Esophagus muscularis mucosa (tissue), 4 donors: Measurements from ENCODE around the gene MTMR11. TPM values are rescaled to one million over a fixed set of nuclear protein-coding genes. Genes with fewer than 3 reads are reported as not detected.
A peak's percentile ranks its signal among the peaks of the same experiment; 100 is the strongest.
"Not testable (repeated sequence)": the region's sequence is repeated elsewhere in the genome, so short reads cannot be mapped to it uniquely, and the experiment has no call there.

Experiments used
- DNase-seq: peaks from one replicate; pipeline ENCODE4 v3.0.0-alpha.2; 2017; ENCODE audit errors: extremely low spot score
- H3K27ac ChIP-seq, 4 donors: fragments of 200-600 bp; sonication (generic); replicated peaks in 1 of 4; 1 replicate in 3 of 4; 2 replicates in 1 of 4; pipeline ENCODE4 v1.5.1; 2016 to 2019; ENCODE audit warnings: mild to moderate bottlenecking in 1 of 4
- H3K27me3 ChIP-seq, 4 donors: fragments of 200-600 bp; sonication (generic); one replicate each; pipeline versions ENCODE4 v1.5.1 to v1.6.0; 2016 to 2019
- H3K36me3 ChIP-seq, 4 donors: fragments of 200-600 bp; sonication (generic); one replicate each; pipeline ENCODE4 v1.5.1; 2016 to 2019
- H3K4me1 ChIP-seq, 4 donors: fragments of 200-600 bp; sonication (generic); one replicate each; pipeline ENCODE4 v1.5.1; 2016 to 2019
- H3K4me3 ChIP-seq, 4 donors: fragments of 200-600 bp; sonication (generic); 1 replicate in 2 of 4; 2 replicates in 2 of 4; pipeline ENCODE4 v1.5.1; 2016 to 2019; ENCODE audit warnings: mild to moderate bottlenecking in 4 of 4, moderate library complexity in 1 of 4
- H3K9me3 ChIP-seq, 4 donors: fragments of 200-600 bp; sonication (generic); 1 replicate in 3 of 4; 2 replicates in 1 of 4; pipeline ENCODE4 v1.5.1; 2016 to 2019
- EP300 ChIP-seq: sonication (generic); formaldehyde crosslinking; IDR thresholded peaks from one replicate; pipeline ENCODE4 v1.6.1; 2017; ENCODE audit warnings: antibody characterized with exemption
- POLR2A ChIP-seq: fragments of 450-650 bp; IDR thresholded peaks from one replicate; pipeline ENCODE4 v1.6.1; 2017; ENCODE audit warnings: antibody characterized with exemption, moderate library complexity, mild to moderate bottlenecking, low read depth
- POLR2AphosphoS5 ChIP-seq, 2 donors: sonication (generic); formaldehyde crosslinking; IDR thresholded peaks; one replicate each; pipeline ENCODE4 v1.6.1; 2017; ENCODE audit warnings: antibody characterized with exemption in 2 of 2
- WGBS: methylation state at CpG from one replicate; pipeline ENCODE4 v1.1.5; 2018; 5-methylcytosine and 5-hydroxymethylcytosine counted together
- intact Hi-C: fragments of 100-400 bp; cut with DNase I; formaldehyde crosslinking; loops from one replicate; pipeline ENCODE4 v1.15.1; 2023
- total RNA-seq, 4 donors: library from RNA; depleted of rRNA; stranded (reverse); fragments of >200 nt; gene quantifications; one replicate each; pipeline versions ENCODE4 v1.1.0 to v1.2.1, GENCODE V29; 2016
- TF ChIP-seq, protein P1 (sequence below), 3 experiments: fragments of 200-600 bp in 2 of 3; fragments of 450-650 bp in 1 of 3; sonication (generic) in 2 of 3; IDR thresholded peaks; one replicate each; pipeline ENCODE4 v1.5.1; 2017 to 2019; ENCODE audit warnings: antibody characterized with exemption in 3 of 3, mild to moderate bottlenecking in 2 of 3, moderate library complexity in 1 of 3

The MTMR11 gene
- total RNA-seq, 4 donors from 2014 or later, result 7.3 to 15.0 (median 10.5) TPM

GRCh38 chr1:149888999-149889289 lies 47.7 kb downstream of the MTMR11 start:
- H3K36me3 ChIP-seq, result no peaks in the 10 kb centered on the region
- H3K27ac ChIP-seq, result peak overlapping the region; percentile 99 to 100 (median 99)
- 18% methylated on average over 6 of the region's 6 CpGs for WGBS
- H3K4me3 ChIP-seq, result peak overlapping the region; percentile 66 to 92 (median 80)
- DNase-seq, result no peak
- H3K4me1 ChIP-seq, result peaks cover 12 to 30% (median 20%) of the 10 kb centered on the region in 4 donors
- intact Hi-C loops, result no loop called here
- H3K9me3 ChIP-seq, result no peaks in the 10 kb centered on the region
- H3K27me3 ChIP-seq, result peaks cover 0 to 3% (median 0%) of the 10 kb centered on the region in 4 donors
- no peak for TF ChIP-seq POLR2A
- no peak for TF ChIP-seq EP300
- TF ChIP-seq, protein P1, sequence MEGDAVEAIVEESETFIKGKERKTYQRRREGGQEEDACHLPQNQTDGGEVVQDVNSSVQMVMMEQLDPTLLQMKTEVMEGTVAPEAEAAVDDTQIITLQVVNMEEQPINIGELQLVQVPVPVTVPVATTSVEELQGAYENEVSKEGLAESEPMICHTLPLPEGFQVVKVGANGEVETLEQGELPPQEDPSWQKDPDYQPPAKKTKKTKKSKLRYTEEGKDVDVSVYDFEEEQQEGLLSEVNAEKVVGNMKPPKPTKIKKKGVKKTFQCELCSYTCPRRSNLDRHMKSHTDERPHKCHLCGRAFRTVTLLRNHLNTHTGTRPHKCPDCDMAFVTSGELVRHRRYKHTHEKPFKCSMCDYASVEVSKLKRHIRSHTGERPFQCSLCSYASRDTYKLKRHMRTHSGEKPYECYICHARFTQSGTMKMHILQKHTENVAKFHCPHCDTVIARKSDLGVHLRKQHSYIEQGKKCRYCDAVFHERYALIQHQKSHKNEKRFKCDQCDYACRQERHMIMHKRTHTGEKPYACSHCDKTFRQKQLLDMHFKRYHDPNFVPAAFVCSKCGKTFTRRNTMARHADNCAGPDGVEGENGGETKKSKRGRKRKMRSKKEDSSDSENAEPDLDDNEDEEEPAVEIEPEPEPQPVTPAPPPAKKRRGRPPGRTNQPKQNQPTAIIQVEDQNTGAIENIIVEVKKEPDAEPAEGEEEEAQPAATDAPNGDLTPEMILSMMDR (IDR thresholded peaks at IDR 0.05), result no peak
- no peak for TF ChIP-seq POLR2AphosphoS5 (IDR thresholded peaks at IDR 0.05)

- Histone ChIP-seq H3K4me3 (peak overlapping the region; percentile 66 to 92 (median 80)), H3K27ac (peak overlapping the region; percentile 99 to 100 (median 99)), H3K4me1 (peaks cover 17 to 35% (median 25%) of the 10 kb centered on the region in 4 donors), H3K36me3 (no peaks in the 10 kb centered on the region), H3K9me3 (no peaks in the 10 kb centered on the region), H3K27me3 (peaks cover 0 to 3% (median 0%) of the 10 kb centered on the region in 4 donors)
- 3% methylated on average over 28 of the region's 28 CpGs for WGBS
- TF ChIP-seq, protein P1 (IDR thresholded peaks at IDR 0.05), result peak; percentile 58 to 61 (median 60)
- TF ChIP-seq POLR2A, result peak; percentile 6
- no peak for TF ChIP-seq EP300
- no peak for TF ChIP-seq POLR2AphosphoS5 (IDR thresholded peaks at IDR 0.05)
- intact Hi-C loops, result no loop called here
- DNase-seq, result peak; percentile 96
These were observed 48.3 kb downstream of the MTMR11 start for GRCh38 chr1:149888247-149888998.

DNA sequence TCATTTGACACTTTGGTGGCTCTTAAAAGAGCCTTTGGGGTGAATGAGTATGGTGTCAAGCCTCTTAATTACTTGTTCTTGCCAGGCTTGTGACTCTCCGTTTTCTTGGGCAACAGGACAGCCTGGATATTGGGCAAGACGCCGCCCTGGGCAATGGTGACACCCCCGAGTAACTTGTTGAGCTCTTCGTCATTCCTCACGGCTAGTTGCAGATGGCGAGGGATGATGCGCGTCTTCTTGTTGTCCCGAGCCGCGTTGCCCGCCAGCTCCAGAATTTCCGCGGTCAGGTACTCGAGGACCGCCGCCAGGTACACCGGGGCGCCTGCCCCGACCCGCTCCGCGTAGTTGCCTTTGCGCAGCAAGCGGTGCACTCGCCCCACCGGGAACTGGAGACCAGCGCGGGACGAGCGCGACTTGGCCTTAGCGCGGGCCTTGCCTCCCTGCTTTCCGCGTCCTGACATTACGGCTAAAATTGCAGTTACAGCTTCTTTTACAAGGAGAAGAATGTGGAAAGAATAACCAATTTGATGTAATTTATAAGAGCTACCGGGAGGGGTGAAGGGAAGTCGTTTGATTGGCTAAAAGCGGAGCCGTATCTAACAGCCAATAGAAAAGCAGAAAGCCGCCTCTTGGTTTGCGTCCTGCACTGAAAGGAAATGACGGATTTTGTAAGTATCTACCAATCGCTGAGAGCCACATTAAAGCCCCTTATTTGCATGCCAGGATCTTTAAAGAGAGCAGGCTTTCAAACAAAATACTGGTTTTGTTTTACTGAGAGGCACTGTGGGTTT lies 49.0 kb downstream of the MTMR11 start:
- peaks cover 18 to 42% (median 27%) of the 10 kb centered on the region in 4 donors for H3K4me1 ChIP-seq
- H3K27me3 ChIP-seq, result peaks cover 0 to 3% (median 0%) of the 10 kb centered on the region in 4 donors
- H3K27ac ChIP-seq, result peak overlapping the region; percentile 99 to 100 (median 99)
- no peaks in the 10 kb centered on the region for H3K36me3 ChIP-seq
- intact Hi-C loops, result no loop called here
- no peaks in the 10 kb centered on the region for H3K9me3 ChIP-seq
- H3K4me3 ChIP-seq, result peak overlapping the region; percentile 66 to 92 (median 80)
- TF ChIP-seq POLR2A (peak; percentile 70), POLR2AphosphoS5 (IDR thresholded peaks at IDR 0.05) (peak in 1 of 2 donors; percentile 93)
- TF ChIP-seq, protein P1 (IDR thresholded peaks at IDR 0.05), result no peak
- DNase-seq, result peak; percentile 95
- 1% methylated on average over 44 of the region's 46 CpGs for WGBS

DNA sequence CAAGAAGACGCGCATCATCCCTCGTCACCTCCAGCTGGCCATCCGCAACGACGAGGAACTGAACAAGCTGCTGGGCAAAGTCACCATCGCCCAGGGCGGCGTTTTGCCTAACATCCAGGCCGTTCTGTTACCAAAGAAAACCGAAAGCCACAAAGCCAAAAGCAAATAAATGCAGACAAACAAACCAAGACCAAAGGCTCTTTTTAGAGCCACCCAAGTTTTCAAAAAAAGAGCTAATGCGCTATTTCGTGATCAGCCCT lies 49.6 kb downstream of the MTMR11 start:
- 5% methylated on average over 7 of the region's 13 CpGs for WGBS
- intact Hi-C loops, H3K9me3 ChIP-seq, H3K36me3 ChIP-seq, H3K27me3 ChIP-seq, DNase-seq: not testable (repeated sequence)
- Histone ChIP-seq H3K4me3 (peak overlapping the region; percentile 66 to 92 (median 80)), H3K27ac (peak overlapping the region; percentile 99 to 100 (median 99)), H3K4me1 (peaks cover 18 to 42% (median 27%) of the 10 kb centered on the region in 4 donors)
